Hepatocyte (in vitro differentiated cells): ENCODE results near the gene TENM4. TPM values are rescaled to one million over a fixed set of nuclear protein-coding genes. Genes with fewer than 3 reads are reported as not detected.

Source experiments
- DNase-seq: peaks from one replicate; pipeline ENCODE4 v3.0.0-alpha.2; 2016; ENCODE audit warnings: low spot score
- H2AFZ ChIP-seq: fragments of 200-600 bp; sonication (generic); 2 replicates; pipeline ENCODE4 v1.6.0; 2016; ENCODE audit warnings: antibody characterized with exemption, mild to moderate bottlenecking
- H3K27ac ChIP-seq: fragments of 200-600 bp; sonication (generic); 2 replicates; pipeline ENCODE4 v1.5.1; 2016; ENCODE audit warnings: mild to moderate bottlenecking
- H3K27me3 ChIP-seq: fragments of 200-600 bp; sonication (generic); 2 replicates; pipeline ENCODE4 v1.6.1; 2016
- H3K36me3 ChIP-seq: fragments of 200-600 bp; sonication (generic); replicated peaks from 2 replicates; pipeline ENCODE4 v1.5.1; 2016; ENCODE audit warnings: low read depth; ENCODE audit not compliant: insufficient read depth
- H3K4me1 ChIP-seq: fragments of 200-600 bp; sonication (generic); 2 replicates; pipeline ENCODE4 v1.5.1; 2016; ENCODE audit warnings: mild to moderate bottlenecking, moderate library complexity; ENCODE audit not compliant: insufficient read depth
- H3K4me2 ChIP-seq: fragments of 200-600 bp; sonication (generic); 2 replicates; pipeline ENCODE4 v1.6.0; 2016
- H3K4me3 ChIP-seq: fragments of 200-600 bp; sonication (generic); 2 replicates; pipeline ENCODE4 v1.5.1; 2016; ENCODE audit warnings: mild to moderate bottlenecking
- H3K79me2 ChIP-seq: fragments of 200-600 bp; sonication (generic); 2 replicates; pipeline ENCODE4 v1.6.0; 2017; ENCODE audit warnings: mild to moderate bottlenecking
- H3K9me2 ChIP-seq: fragments of 200-600 bp; sonication (generic); replicated peaks from 2 replicates; pipeline ENCODE4 v1.6.0; 2017; ENCODE audit warnings: mild to moderate bottlenecking; ENCODE audit not compliant: insufficient read depth
- H3K9me3 ChIP-seq: fragments of 200-600 bp; sonication (generic); 2 replicates; pipeline ENCODE4 v1.5.1; 2016; ENCODE audit warnings: low read depth, mild to moderate bottlenecking
- H4K20me1 ChIP-seq: fragments of 200-600 bp; sonication (generic); 2 replicates; pipeline ENCODE4 v1.6.0; 2016; ENCODE audit warnings: mild to moderate bottlenecking; ENCODE audit not compliant: insufficient read depth, poor library complexity, severe bottlenecking
- EZH2 ChIP-seq: fragments of 200-600 bp; sonication (generic); IDR thresholded peaks from 2 replicates; pipeline ENCODE4 v1.6.1; 2016; ENCODE audit warnings: antibody characterized with exemption, mild to moderate bottlenecking, borderline replicate concordance
- EZH2phosphoT487 ChIP-seq: fragments of 200-600 bp; sonication (generic); IDR thresholded peaks from one replicate; pipeline ENCODE4 v1.6.1; 2018; ENCODE audit warnings: antibody characterized with exemption, mild to moderate bottlenecking, low read depth, moderate library complexity; ENCODE audit not compliant: unreplicated experiment, severe bottlenecking
- WGBS: methylation state at CpG from one replicate; pipeline ENCODE4 v1.1.6; 2016; ENCODE audit warnings: low lambda C conversion rate; ENCODE audit errors: missing lambda C conversion rate; 5-methylcytosine and 5-hydroxymethylcytosine counted together
- polyA plus RNA-seq: library from polyadenylated mRNA; unstranded; fragments of >200 nt; fragmentation: Nextera tagmentation; extraction: Ambion mirVana; gene quantifications from 2 replicates; pipeline ENCODE4 v1.2.1, GENCODE V29; 2016
- total RNA-seq: library from RNA; depleted of rRNA; stranded (reverse); fragments of >200 nt; gene quantifications from 2 replicates; pipeline ENCODE4 v1.2.3, GENCODE V29; 2014
- TF ChIP-seq, protein P1 (sequence below): fragments of 200-600 bp; sonication (generic); IDR thresholded peaks from 2 replicates; pipeline ENCODE4 v1.5.1; 2016; ENCODE audit warnings: antibody characterized with exemption, mild to moderate bottlenecking; ENCODE audit not compliant: poor library complexity

TENM4 gene
- total and polyA plus RNA-seq, 2 experiments from 2014 or later = 18.4 to 18.7 TPM

DNA sequence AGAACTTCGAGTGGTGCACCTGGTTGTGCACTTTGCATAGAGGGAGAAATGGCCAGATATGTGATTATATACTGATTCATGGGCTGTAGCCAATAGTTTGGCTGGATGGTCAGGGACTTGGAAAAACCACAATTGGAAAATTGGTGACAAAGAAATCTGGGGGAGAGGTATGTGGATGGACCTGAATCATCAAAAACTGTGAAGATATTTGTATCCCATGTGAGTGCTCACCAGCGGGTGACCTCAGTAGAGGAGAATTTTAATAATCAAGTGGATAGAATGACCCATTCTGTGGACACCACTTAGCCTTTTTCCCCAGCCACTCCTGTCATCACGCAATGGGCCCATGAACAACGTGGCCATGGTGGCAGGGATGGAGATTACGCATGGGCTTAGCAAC is 818.2 kb downstream of the TENM4 start:
- Histone ChIP-seq H4K20me1 (no peaks in the 10 kb centered on the region), H3K36me3 (no peaks in the 10 kb centered on the region), H3K4me2 (no peak overlapping the region), H3K27me3 (no peaks in the 10 kb centered on the region), H2AFZ (no peak overlapping the region), H3K27ac (no peak overlapping the region), H3K9me3 (no peaks in the 10 kb centered on the region), H3K9me2 (no peaks in the 10 kb centered on the region), H3K4me1 (no peaks in the 10 kb centered on the region), H3K79me2 (no peaks in the 10 kb centered on the region), H3K4me3 (no peak overlapping the region)
- 79% methylated on average over 5 of the region's 5 CpGs for WGBS
- TF ChIP-seq, protein P1, sequence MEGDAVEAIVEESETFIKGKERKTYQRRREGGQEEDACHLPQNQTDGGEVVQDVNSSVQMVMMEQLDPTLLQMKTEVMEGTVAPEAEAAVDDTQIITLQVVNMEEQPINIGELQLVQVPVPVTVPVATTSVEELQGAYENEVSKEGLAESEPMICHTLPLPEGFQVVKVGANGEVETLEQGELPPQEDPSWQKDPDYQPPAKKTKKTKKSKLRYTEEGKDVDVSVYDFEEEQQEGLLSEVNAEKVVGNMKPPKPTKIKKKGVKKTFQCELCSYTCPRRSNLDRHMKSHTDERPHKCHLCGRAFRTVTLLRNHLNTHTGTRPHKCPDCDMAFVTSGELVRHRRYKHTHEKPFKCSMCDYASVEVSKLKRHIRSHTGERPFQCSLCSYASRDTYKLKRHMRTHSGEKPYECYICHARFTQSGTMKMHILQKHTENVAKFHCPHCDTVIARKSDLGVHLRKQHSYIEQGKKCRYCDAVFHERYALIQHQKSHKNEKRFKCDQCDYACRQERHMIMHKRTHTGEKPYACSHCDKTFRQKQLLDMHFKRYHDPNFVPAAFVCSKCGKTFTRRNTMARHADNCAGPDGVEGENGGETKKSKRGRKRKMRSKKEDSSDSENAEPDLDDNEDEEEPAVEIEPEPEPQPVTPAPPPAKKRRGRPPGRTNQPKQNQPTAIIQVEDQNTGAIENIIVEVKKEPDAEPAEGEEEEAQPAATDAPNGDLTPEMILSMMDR = no peak
- TF ChIP-seq EZH2 = no peak
- no peak for TF ChIP-seq EZH2phosphoT487
- DNase-seq = no peak

GRCh38 chr11:78620159-78620558 is 820.7 kb downstream of the TENM4 start:
- no peak overlapping the region for H3K27ac ChIP-seq
- no peaks in the 10 kb centered on the region for H3K36me3 ChIP-seq
- no peaks in the 10 kb centered on the region for H3K4me1 ChIP-seq
- no peak overlapping the region for H3K4me2 ChIP-seq
- no peaks in the 10 kb centered on the region for H4K20me1 ChIP-seq
- WGBS = 89% methylated on average over 2 of the region's 2 CpGs
- H2AFZ ChIP-seq = no peak overlapping the region
- no peaks in the 10 kb centered on the region for H3K27me3 ChIP-seq
- no peaks in the 10 kb centered on the region for H3K9me2 ChIP-seq
- TF ChIP-seq, protein P1 = no peak
- TF ChIP-seq EZH2phosphoT487 (no peak), EZH2 (no peak)
- DNase-seq = no peak
- no peaks in the 10 kb centered on the region for H3K9me3 ChIP-seq
- H3K79me2 ChIP-seq = no peaks in the 10 kb centered on the region
- no peak overlapping the region for H3K4me3 ChIP-seq

GRCh38 chr11:78615724-78616123 is 825.1 kb downstream of the TENM4 start:
- no peak overlapping the region for H3K27ac ChIP-seq
- no peak overlapping the region for H3K4me2 ChIP-seq
- no peaks in the 10 kb centered on the region for H3K27me3 ChIP-seq
- no peaks in the 10 kb centered on the region for H4K20me1 ChIP-seq
- no peak overlapping the region for H3K4me3 ChIP-seq
- H3K36me3 ChIP-seq = no peaks in the 10 kb centered on the region
- WGBS = 80% methylated on average over 1 of the region's 1 CpG
- H3K4me1 ChIP-seq = no peaks in the 10 kb centered on the region
- no peaks in the 10 kb centered on the region for H3K9me2 ChIP-seq
- no peak for DNase-seq
- H2AFZ ChIP-seq = no peak overlapping the region
- TF ChIP-seq, protein P1 = no peak
- no peak for TF ChIP-seq EZH2phosphoT487
- TF ChIP-seq EZH2 = no peak
- no peaks in the 10 kb centered on the region for H3K79me2 ChIP-seq
- no peaks in the 10 kb centered on the region for H3K9me3 ChIP-seq

GRCh38 chr11:78613378-78613813 is 827.4 kb downstream of the TENM4 start:
- Histone ChIP-seq H3K79me2 (no peaks in the 10 kb centered on the region), H4K20me1 (no peaks in the 10 kb centered on the region), H3K9me3 (no peaks in the 10 kb centered on the region), H3K9me2 (no peaks in the 10 kb centered on the region), H3K36me3 (no peaks in the 10 kb centered on the region), H2AFZ (no peak overlapping the region), H3K27me3 (no peaks in the 10 kb centered on the region), H3K4me2 (no peak overlapping the region), H3K4me3 (no peak overlapping the region), H3K4me1 (no peaks in the 10 kb centered on the region), H3K27ac (no peak overlapping the region)
- TF ChIP-seq, protein P1 = no peak
- TF ChIP-seq EZH2 = no peak
- TF ChIP-seq EZH2phosphoT487 = no peak
- 85% methylated on average over 5 of the region's 5 CpGs for WGBS
- no peak for DNase-seq
